IPS-20b (cell line): Measurements from ENCODE around the gene ASXL2.
"Not testable (repeated sequence)": the region's sequence is repeated elsewhere in the genome, so short reads cannot be mapped to it uniquely, and the experiment has no call there.

Source experiments
- H3K27ac ChIP-seq: one replicate; pipeline ENCODE4 v1.5.1; 2013; ENCODE audit warnings: low read length
- H3K27me3 ChIP-seq: 2 replicates; pipeline ENCODE4 v1.6.1; 2013; ENCODE audit warnings: mild to moderate bottlenecking, low read length, inconsistent platforms; ENCODE audit not compliant: insufficient read depth
- H3K36me3 ChIP-seq: 2 replicates; pipeline ENCODE4 v1.6.1; 2013; ENCODE audit warnings: low read depth, mild to moderate bottlenecking, inconsistent platforms, low read length, moderate library complexity; ENCODE audit not compliant: insufficient read depth
- H3K4me1 ChIP-seq: 2 replicates; pipeline ENCODE4 v1.6.1; 2013; ENCODE audit warnings: mild to moderate bottlenecking, control low read depth, inconsistent platforms, low read length, moderate library complexity; ENCODE audit not compliant: insufficient read depth
- H3K4me3 ChIP-seq: 2 replicates; pipeline ENCODE4 v1.5.1; 2013; ENCODE audit warnings: mild to moderate bottlenecking, low read length, inconsistent platforms
- H3K9ac ChIP-seq: 2 replicates; pipeline ENCODE4 v1.6.1; 2013; ENCODE audit warnings: low read depth, mild to moderate bottlenecking, inconsistent platforms, low read length, moderate library complexity
- H3K9me3 ChIP-seq: 2 replicates; pipeline ENCODE4 v1.6.1; 2013; ENCODE audit warnings: mild to moderate bottlenecking, low read depth, low read length, inconsistent platforms; ENCODE audit not compliant: insufficient read depth

The ASXL2 gene

DNA sequence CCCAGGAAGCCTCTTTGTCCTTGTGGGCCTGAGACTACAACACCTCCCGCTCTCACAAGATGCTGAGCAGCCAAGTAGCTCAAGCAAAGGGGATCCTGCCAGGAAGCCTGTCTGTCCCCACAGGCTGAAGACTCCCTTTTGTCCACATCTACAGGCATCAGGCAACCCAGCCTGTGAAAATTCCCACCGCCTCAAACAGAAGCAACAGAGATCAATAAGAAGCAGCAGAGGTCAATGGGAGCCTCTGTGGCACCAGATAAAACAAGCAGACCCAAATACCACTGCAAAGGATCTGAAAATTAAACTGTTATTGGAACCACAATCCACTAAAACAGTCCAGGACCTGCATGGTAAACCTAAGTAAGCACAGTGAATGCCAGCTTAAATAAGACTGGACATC lies 48.5 kb downstream of the ASXL2 start:
- H3K4me3 ChIP-seq, result no peak overlapping the region
- H3K9me3 ChIP-seq, result peaks cover 12% of the 10 kb centered on the region; the same call in 1 of the 2 replicates
- H3K9ac ChIP-seq, result no peak overlapping the region
- no peak overlapping the region for H3K27ac ChIP-seq
- H3K27me3 ChIP-seq, result no peaks in the 10 kb centered on the region
- H3K36me3 ChIP-seq, result peaks cover 9% of the 10 kb centered on the region; the same call in 1 of the 2 replicates
- no peaks in the 10 kb centered on the region for H3K4me1 ChIP-seq

DNA sequence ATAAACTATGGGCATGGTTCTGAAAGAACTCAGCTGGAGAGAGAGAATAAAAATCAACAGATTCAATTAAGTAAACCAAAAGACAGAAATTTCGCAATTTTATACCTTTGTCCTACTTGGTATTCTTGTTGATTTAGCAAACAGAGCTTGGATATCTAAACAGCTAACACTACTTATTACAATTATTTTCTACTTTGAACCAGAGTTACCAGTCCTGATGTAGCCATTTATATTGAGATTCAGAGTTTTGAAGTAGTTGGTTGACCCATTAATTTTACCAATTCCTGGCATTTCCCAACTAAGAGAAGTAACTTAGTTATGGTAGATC lies 48.9 kb downstream of the ASXL2 start:
- Histone ChIP-seq H3K27ac (no peak overlapping the region), H3K4me1 (no peaks in the 10 kb centered on the region), H3K4me3 (no peak overlapping the region), H3K9ac (no peak overlapping the region), H3K36me3 (peaks cover 9% of the 10 kb centered on the region; the same call in 1 of the 2 replicates), H3K27me3 (no peaks in the 10 kb centered on the region), H3K9me3 (peaks cover 12% of the 10 kb centered on the region; the same call in 1 of the 2 replicates)

DNA sequence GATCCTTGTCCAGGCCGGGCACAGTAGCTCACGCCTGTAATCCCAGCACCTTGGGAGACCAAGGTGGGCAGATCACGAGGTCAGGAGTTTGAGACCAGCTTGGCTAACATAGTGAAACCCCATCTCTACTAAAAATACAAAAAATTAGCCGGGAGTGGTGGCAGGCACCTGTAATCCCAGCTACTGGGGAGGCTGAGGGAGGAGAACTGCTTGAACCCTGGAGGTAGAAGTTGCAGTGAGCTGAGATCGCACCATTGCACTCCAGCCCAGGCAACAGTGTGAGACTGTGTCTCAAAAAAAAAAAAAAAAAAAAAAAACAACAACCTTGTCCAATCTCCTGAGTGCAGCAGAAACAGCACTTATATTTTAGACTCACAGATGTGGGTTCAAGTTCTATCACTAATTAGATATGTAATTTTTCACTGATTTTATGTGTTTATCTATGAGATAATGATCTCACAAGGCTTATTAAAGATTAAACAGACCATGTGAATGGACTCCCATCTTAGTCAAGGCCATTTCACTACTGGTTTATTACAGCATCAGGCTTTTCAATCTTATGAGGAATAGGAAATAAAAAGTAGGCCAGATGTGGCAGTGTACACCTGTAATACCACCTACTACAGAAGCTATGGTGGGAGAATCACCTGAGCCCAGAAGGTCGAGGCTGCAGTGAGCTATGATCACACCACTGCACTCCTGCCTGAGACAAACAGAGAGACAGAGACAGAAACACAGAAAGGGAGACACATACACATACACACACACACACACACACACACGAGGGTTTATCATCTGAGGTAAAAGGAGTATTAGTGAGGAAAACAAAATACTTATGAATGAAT lies 49.5 kb downstream of the ASXL2 start:
- not testable (repeated sequence) for H3K27me3 ChIP-seq, H3K36me3 ChIP-seq, H3K27ac ChIP-seq, H3K4me1 ChIP-seq, H3K4me3 ChIP-seq, H3K9ac ChIP-seq
- H3K9me3 ChIP-seq, result peaks cover 12% of the 10 kb centered on the region; the same call in 1 of the 2 replicates

DNA sequence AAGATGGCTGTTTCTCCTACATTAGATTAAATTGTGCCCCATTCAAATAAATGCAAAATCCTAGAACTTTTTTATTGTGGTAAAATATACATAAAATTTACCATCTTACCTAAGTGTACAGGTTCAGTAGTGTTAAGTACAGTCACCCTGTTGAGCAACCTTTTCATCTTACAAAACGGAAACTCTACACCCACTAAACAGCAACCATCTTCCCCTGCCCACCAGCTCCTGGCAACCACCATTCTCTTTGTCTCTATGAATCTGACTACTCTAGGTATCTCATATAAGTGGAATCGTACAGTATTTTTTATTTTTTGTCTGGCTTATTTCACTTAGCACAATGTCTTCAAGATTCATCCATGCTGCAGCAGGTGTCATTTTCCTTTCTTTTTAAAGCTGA lies 53.0 kb downstream of the ASXL2 start:
- H3K9me3 ChIP-seq, result no peaks in the 10 kb centered on the region
- H3K4me3 ChIP-seq, result no peak overlapping the region
- no peaks in the 10 kb centered on the region for H3K36me3 ChIP-seq
- no peaks in the 10 kb centered on the region for H3K27me3 ChIP-seq
- H3K27ac ChIP-seq, result no peak overlapping the region
- no peak overlapping the region for H3K9ac ChIP-seq
- no peaks in the 10 kb centered on the region for H3K4me1 ChIP-seq

DNA sequence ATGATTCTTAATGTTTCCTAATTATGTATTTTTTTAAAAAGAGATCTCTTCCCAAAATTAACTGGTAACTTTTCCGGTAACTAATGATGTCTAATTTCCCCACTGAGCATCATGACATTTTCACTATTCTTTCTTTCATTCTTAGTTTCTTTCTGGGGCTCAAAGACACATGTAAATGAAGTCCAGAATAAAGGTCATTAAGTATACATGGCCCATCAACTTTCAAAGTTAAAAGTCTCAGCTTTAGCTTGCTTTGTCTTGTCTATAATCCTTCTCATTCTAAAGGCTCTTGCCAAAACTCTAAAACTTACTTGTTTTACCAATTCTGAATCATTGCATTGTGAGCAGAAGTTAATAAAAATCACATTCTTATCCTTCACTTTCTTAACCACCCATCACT lies 53.6 kb downstream of the ASXL2 start:
- Histone ChIP-seq H3K36me3 (no peaks in the 10 kb centered on the region), H3K9ac (no peak overlapping the region), H3K27ac (no peak overlapping the region), H3K27me3 (no peaks in the 10 kb centered on the region), H3K4me1 (no peaks in the 10 kb centered on the region), H3K4me3 (no peak overlapping the region), H3K9me3 (no peaks in the 10 kb centered on the region)

DNA sequence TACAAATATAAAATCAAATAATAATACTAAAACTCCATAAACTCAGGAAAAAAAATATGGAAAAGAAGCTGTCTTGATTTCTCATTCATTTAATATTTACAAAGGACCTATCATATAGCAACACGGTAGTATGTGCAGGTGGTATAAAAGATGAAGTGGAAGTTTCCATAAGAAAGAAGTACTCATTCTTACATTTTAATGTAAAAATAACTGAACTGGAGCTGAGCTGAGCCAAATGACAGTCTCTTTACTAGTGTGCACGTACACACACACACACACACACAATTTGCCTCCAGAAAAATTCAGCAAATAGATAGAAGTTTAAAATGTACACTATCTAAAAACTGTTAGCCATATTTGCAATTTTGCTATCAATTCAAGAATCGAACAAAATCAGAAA lies 54.1 kb downstream of the ASXL2 start:
- Histone ChIP-seq H3K9me3 (no peaks in the 10 kb centered on the region), H3K27ac (no peak overlapping the region), H3K36me3 (no peaks in the 10 kb centered on the region), H3K4me3 (no peak overlapping the region), H3K27me3 (no peaks in the 10 kb centered on the region), H3K4me1 (no peaks in the 10 kb centered on the region), H3K9ac (no peak overlapping the region)

DNA sequence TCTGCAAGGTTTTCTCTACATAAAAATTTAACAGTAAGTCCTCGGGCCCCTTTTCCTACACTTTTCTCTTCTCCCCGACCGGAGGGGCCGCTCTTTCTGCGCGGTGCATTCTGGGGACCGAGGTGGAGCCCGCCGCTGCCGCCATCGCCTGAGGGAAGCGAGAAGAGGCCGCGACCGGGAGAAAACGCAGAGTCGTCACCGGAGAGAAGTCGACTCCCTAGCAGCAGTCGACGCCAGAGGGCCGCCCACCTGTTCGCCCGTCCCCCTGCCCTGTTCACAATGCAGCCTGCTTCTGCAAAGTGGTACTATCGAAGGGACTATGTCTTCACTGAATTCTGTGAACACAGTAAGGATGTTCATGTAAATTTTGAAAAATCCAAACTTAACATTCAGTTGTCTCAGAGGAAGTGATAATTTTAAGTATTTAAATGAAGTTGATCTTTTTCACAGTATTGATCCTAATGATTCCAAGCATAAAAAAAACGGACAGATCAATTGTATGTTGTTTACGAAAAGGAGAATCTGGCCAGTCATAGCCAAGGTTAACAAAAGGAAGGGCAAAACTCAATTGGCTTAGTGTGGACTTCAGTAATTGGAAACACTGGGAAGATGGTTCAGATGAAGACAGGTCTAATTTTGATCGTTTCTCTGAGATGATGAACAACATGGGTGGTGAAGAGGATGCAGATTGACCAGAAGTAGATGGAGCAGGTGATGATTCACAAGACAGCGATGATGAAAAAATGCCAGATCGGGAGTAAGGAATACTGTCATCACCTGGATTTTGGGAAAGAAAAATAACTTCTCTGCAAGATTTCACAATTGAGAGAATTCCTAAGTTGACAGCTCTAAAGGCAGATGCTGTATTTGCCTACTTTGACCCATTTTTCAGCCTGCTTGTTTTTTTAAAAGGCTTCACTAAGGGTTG lies 55.8 kb downstream of the ASXL2 start:
- no peaks in the 10 kb centered on the region for H3K27me3 ChIP-seq
- H3K4me3 ChIP-seq, result no peak overlapping the region
- no peak overlapping the region for H3K27ac ChIP-seq
- no peaks in the 10 kb centered on the region for H3K9me3 ChIP-seq
- H3K4me1 ChIP-seq, result peaks cover 5% of the 10 kb centered on the region; the same call in 1 of the 2 replicates
- no peak overlapping the region for H3K9ac ChIP-seq
- no peaks in the 10 kb centered on the region for H3K36me3 ChIP-seq

DNA sequence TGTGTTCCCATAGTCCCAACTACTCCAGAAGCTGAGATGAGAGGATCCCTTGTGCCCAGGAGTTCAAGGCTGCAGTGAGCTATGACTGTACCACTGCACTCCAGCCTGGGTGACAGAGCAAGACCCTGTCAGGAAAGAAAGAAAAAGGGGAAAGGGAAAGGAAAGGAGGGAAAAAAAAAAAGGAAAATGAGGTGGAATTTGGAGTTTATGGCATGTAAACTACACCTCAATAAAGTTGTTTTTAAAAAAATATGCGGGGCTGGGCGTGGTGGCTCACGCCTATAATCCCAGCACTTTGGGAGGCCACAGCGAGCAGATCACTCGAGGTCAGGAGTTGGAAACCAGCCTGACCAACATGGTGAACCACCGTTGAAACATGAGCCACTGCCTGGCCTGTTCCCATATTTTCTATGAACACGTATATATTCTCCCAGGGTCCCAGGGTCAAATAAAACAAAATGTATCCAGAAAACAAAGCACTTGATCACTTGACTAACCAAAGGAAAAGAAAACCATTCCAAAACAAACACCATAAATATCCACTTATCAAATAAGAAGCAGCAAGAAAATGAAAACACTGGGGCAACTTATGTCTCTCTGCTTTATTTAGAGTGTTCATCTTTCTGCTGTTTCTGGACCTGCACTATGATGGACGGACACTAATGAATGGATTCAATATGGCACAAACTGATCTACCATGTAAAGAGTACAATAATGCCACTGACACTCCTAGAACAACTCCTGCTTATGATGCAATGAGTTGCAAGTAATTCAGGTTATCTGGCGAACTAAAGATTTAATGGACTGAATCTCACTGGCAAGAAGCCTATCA lies 56.8 kb downstream of the ASXL2 start:
- Histone ChIP-seq H3K4me1 (peaks cover 9% of the 10 kb centered on the region; the same call in 1 of the 2 replicates), H3K9me3 (no peaks in the 10 kb centered on the region), H3K4me3 (no peak overlapping the region), H3K27me3 (no peaks in the 10 kb centered on the region), H3K9ac (no peak overlapping the region), H3K36me3 (no peaks in the 10 kb centered on the region), H3K27ac (no peak overlapping the region)

DNA sequence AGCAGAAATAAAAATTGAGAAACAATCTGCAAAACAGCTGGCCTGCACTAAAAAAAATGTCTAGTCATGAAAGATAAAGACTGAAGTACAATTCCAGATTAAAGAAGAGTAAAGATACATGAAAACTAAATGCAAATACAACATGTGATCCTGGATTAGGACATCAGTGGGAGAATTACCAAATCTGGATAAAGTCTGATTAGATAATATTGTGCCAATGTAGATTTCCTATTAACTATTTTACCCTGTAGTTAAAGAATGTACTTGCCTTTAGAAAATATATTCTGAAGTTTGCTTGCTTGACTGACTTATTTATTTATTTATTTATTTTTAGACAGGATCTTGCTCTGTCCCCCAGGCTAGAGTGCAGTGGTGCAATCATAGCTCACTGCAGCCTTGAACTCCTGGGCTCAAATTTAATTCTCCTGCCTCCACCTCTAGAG lies 58.7 kb downstream of the ASXL2 start:
- Histone ChIP-seq H3K4me1 (peaks cover 9% of the 10 kb centered on the region; the same call in 1 of the 2 replicates), H3K36me3 (peaks cover 3% of the 10 kb centered on the region; the same call in 1 of the 2 replicates), H3K27me3 (no peaks in the 10 kb centered on the region), H3K9ac (no peak overlapping the region), H3K27ac (no peak overlapping the region), H3K4me3 (no peak overlapping the region), H3K9me3 (no peaks in the 10 kb centered on the region)

DNA sequence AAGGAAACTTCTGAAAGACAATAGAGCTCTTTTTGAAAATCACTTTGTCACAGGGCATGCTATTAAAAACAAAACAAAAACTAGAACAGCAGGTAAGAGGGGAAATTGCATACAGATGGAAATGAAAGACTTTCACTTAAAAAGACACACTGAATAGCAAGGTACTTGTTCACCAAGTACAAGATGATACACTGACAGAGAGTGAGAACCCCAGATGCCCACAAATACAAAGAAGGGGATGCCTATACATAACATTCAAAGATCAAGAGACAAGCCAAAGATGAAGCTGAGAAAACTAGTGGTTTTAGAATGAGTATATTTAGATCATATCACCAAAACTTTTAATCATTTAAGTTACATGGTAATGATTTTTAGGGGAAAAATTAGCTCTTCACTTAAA lies 60.7 kb downstream of the ASXL2 start:
- H3K9ac ChIP-seq, result no peak overlapping the region
- no peak overlapping the region for H3K27ac ChIP-seq
- peaks cover 9% of the 10 kb centered on the region; the same call in 1 of the 2 replicates for H3K4me1 ChIP-seq
- no peaks in the 10 kb centered on the region for H3K9me3 ChIP-seq
- peaks cover 3% of the 10 kb centered on the region; the same call in 1 of the 2 replicates for H3K36me3 ChIP-seq
- no peak overlapping the region for H3K4me3 ChIP-seq
- no peaks in the 10 kb centered on the region for H3K27me3 ChIP-seq

DNA sequence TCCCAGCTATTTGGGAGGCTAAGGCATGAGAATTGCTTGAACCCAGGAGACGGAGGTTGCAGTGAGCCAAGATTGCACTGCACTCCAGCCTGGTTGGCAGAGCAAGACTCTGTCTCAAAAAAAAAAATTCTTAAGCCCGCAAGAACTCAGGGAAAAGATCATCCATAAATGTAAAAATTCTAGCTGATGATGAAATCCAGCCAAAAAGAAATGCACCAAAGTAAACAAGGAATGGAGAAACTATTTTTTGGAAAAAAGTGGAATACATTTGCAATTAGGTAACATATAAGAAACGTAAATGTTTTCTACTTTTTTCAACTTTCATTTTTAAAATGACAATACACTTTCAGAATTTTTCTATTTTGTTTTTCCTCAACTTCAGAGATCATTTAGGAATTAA lies 61.3 kb downstream of the ASXL2 start:
- Histone ChIP-seq H3K27me3 (no peaks in the 10 kb centered on the region), H3K9ac (no peak overlapping the region), H3K4me3 (no peak overlapping the region), H3K4me1 (peaks cover 9% of the 10 kb centered on the region; the same call in 1 of the 2 replicates), H3K36me3 (peaks cover 3% of the 10 kb centered on the region; the same call in 1 of the 2 replicates), H3K9me3 (no peaks in the 10 kb centered on the region), H3K27ac (no peak overlapping the region)
